Measurements from ENCODE around the gene ZACN. TPM values are rescaled to one million over a fixed set of nuclear protein-coding genes. Genes with fewer than 3 reads are reported as not detected.

The ZACN gene
- total RNA-seq, 2 donors from 2014 or later = not detected

DNA sequence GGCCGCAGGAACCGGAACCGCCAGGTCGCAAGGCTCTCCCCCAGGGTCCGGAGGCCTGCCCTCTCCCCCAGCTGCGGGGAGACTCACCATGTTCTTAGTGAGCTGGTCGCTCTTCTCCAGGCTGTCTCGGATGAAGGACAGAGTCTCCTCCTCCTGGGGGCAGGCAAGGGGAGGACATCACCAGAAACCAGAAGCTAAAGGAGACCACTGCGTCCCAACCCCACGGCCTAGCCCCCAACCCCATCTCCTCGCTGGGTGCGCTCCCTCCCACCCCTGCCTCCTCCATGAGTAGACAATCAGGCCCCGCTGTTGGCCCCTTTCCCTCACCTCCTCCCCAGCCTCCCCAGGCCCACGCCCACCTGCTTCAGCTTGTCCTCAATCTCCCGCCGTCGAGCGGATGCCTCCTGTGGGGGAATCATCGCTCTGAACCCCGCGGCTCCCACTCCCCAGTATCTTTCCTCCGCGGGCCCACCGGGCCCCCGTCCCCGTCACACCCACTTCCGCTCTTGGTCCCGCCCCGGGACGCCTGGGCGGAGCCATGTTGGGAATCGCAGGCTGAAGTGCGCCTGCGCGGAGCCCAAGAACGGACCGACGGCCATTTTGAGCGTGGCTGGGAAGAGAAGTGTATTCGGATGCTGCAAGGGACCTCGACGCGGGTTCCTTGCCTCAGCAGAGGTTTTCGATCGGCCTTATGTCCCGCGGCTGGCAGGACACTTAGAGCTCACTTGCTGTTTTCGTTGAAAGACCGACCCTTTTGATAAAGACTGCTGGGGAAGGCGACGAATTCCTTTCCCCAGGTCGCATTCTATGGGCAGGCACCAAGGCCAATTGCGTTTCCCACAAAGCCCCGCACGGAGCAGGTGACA, 24.5 kb downstream of the ZACN start, which contains the start of gene EXOC7:
TSS of gene EXOC7 (minus strand) at position 514 of the 866 bp plus-strand sequence. CDS start at position 419, 95 bp downstream.
- no peaks in the 10 kb centered on the region for H3K27me3 ChIP-seq
- H3K4me1 ChIP-seq = peaks cover 24% of the 10 kb centered on the region
- intact Hi-C loops (cut with DNase I) = no loop called here
- peak in 2 of 3 donors; percentile 54 to 72 for TF ChIP-seq POLR2A (IDR thresholded peaks at IDR 0.05)
- TF ChIP-seq, protein P1, sequence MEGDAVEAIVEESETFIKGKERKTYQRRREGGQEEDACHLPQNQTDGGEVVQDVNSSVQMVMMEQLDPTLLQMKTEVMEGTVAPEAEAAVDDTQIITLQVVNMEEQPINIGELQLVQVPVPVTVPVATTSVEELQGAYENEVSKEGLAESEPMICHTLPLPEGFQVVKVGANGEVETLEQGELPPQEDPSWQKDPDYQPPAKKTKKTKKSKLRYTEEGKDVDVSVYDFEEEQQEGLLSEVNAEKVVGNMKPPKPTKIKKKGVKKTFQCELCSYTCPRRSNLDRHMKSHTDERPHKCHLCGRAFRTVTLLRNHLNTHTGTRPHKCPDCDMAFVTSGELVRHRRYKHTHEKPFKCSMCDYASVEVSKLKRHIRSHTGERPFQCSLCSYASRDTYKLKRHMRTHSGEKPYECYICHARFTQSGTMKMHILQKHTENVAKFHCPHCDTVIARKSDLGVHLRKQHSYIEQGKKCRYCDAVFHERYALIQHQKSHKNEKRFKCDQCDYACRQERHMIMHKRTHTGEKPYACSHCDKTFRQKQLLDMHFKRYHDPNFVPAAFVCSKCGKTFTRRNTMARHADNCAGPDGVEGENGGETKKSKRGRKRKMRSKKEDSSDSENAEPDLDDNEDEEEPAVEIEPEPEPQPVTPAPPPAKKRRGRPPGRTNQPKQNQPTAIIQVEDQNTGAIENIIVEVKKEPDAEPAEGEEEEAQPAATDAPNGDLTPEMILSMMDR (IDR thresholded peaks at IDR 0.05) = no peak
- H3K9me3 ChIP-seq = no peaks in the 10 kb centered on the region
- peak within 1 kb of the TSS; percentile 41 to 76 (median 74) for H3K27ac ChIP-seq
- 4 to 13% methylated on average over 24 to 53 of the region's 55 CpGs for WGBS, 2 donors
- H3K4me3 ChIP-seq = peak within 1 kb of the TSS; percentile 50 to 77
- ATAC-seq (peak; percentile 94), DNase-seq (peak; percentile 90 to 93 (median 92))
- peaks cover 0 to 11% of the 10 kb centered on the region in 2 donors for H3K36me3 ChIP-seq (replicated peaks in 1 of 2; ENCODE audit: insufficient read depth in 1 of 2, low read depth in 2 of 2)

DNA sequence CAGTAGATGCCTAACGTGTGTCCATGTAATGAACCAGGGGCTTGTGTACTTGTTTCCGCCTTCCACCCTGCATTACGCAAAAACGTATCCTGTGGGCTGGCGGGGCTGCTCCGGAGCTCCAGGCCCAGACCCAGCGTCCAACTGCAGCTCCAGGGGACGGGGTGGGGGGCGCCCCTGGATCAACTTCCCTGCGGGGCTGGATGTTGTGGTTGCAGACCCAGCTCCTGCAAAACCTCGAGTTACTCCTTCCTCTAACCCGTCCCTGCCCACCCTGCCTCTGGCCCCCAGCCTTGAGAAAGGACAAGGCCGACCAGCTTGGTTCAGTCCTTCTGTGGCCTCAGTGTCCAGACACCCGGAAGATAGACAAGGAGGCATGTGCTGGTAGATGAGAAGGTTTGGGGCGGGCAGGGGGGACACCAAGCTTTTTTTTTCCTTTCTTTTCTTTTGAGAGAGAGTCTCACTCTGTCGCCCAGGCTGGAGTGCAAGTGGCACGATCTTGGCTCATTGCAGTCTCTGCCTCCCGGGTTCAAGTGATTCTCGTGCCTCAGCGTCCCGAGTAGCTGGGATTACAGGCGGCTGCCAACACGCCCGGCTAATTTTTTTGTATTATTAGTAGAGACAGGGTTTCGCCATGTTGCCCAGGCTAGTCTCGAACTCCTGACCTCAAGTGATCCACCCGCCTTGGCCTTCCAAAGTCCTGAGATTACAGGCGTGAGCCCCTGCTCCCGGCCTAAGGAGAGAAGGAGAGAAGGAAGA, 25.3 kb downstream of the ZACN start:
- peak overlapping the region; percentile 41 to 76 (median 74) for H3K27ac ChIP-seq
- 81 to 95% methylated on average over 20 to 27 of the region's 29 CpGs for WGBS, 2 donors
- TF ChIP-seq, protein P1 (IDR thresholded peaks at IDR 0.05) = no peak
- no peak for TF ChIP-seq POLR2A (IDR thresholded peaks at IDR 0.05)
- DNase-seq (no peak), ATAC-seq (no peak)
- H3K4me1 ChIP-seq = peaks cover 24% of the 10 kb centered on the region
- no peaks in the 10 kb centered on the region for H3K27me3 ChIP-seq
- peaks cover 0 to 11% of the 10 kb centered on the region in 2 donors for H3K36me3 ChIP-seq (replicated peaks in 1 of 2; ENCODE audit: insufficient read depth in 1 of 2, low read depth in 2 of 2)
- no peaks in the 10 kb centered on the region for H3K9me3 ChIP-seq
- intact Hi-C loops (cut with DNase I) = no loop called here
- H3K4me3 ChIP-seq = peak overlapping the region in 1 of 2 donors; percentile 77

DNA sequence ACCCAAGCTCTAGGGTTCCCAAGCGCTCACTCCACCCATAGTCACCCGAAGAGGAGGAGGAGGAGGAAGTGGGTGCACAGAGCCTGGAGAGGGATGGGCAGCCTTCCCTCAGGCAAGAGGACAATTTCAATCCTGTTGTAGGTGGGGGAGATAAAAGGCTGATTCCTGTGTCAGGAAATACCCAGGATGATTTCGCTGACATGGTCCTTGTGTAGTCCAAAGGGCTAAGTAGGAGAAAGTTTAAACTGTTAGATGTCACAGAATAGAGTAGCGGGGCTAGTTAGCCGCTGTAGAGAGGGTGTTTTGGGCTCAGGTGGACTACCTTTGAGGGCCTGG, 25.9 kb downstream of the ZACN start:
- Histone ChIP-seq H3K27ac (no peak overlapping the region), H3K4me1 (peaks cover 24% of the 10 kb centered on the region), H3K36me3 (replicated peaks in 1 of 2; ENCODE audit: insufficient read depth in 1 of 2, low read depth in 2 of 2) (peaks cover 0 to 8% of the 10 kb centered on the region in 2 donors), H3K9me3 (no peaks in the 10 kb centered on the region), H3K4me3 (no peak overlapping the region), H3K27me3 (no peaks in the 10 kb centered on the region)
- intact Hi-C loops (cut with DNase I) = no loop called here
- 68 to 77% methylated on average over 5 of the region's 5 CpGs for WGBS, 2 donors
- no peak for DNase-seq
- no peak for TF ChIP-seq POLR2A (IDR thresholded peaks at IDR 0.05)
- TF ChIP-seq, protein P1 (IDR thresholded peaks at IDR 0.05) = no peak
- ATAC-seq = no peak

DNA sequence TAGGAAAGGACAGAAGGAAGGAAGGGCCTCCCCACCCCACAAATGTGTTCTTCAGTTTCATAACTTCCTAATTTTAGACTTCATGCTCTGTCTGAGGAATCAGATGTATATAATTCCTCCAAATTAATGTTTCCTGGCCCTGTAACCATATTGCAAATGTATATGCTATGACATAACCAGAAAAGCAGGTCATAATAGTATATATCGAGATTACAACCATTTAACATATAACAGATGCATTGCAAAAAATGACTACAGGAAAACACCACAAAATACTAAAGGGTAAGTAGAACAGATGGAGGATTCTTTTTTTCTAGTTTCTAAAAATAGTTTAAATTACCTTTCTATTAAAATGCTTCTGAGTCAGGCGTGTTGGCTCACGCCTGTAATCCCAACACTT, 27.7 kb downstream of the ZACN start:
- H3K27ac ChIP-seq = no peak overlapping the region
- WGBS, 2 donors = 79 to 85% methylated on average over 3 of the region's 3 CpGs
- H3K9me3 ChIP-seq = no peaks in the 10 kb centered on the region
- no peaks in the 10 kb centered on the region for H3K27me3 ChIP-seq
- no peak for ATAC-seq
- H3K4me1 ChIP-seq = peaks cover 24% of the 10 kb centered on the region
- no peak for TF ChIP-seq POLR2A (IDR thresholded peaks at IDR 0.05)
- TF ChIP-seq, protein P1 (IDR thresholded peaks at IDR 0.05) = no peak
- no peaks in the 10 kb centered on the region for H3K36me3 ChIP-seq (replicated peaks in 1 of 2; ENCODE audit: insufficient read depth in 1 of 2, low read depth in 2 of 2)
- intact Hi-C loops (cut with DNase I) = no loop called here
- no peak for DNase-seq
- H3K4me3 ChIP-seq = no peak overlapping the region
